GM19023 (cell line): ENCODE measurements around the gene GARRE1.
A peak's percentile ranks its signal among the peaks of the same experiment; 100 is the strongest.
"Not testable (repeated sequence)": the region's sequence is repeated elsewhere in the genome, so short reads cannot be mapped to it uniquely, and the experiment has no call there.

ENCODE experiments used
- ATAC-seq: cut with Tn5 transposase; IDR thresholded peaks from one replicate; pipeline ENCODE4 v1.9.1; 2021; ENCODE audit warnings: mild to moderate bottlenecking, moderate library complexity; ENCODE audit not compliant: unreplicated experiment

The GARRE1 gene

GRCh38 chr19:34229721-34230120 is 24.6 kb upstream of the GARRE1 start:
- no peak for ATAC-seq

DNA sequence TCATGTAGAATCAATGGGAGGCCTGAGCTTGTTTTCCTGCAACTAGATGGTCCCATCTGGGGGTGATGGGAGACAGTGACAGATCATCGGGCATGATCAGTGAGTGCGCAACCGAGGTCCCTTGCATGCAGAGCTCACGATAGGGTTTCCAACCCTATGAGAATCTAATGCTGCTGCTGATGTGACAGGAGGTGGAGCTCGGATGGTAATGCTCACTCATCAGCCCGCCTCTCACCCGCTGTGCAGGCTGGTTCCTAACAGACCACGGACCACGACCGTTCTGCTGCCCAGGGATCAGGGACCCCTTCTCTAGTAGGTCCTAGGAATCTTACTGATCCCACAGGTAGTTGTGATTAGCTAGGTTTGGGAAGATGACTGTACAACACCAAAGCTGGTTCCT is 23.5 kb upstream of the GARRE1 start:
- no peak for ATAC-seq

GRCh38 chr19:34231439-34231838 is 22.9 kb upstream of the GARRE1 start:
- no peak for ATAC-seq

GRCh38 chr19:34232566-34233481 is 21.5 kb upstream of the GARRE1 start:
- ATAC-seq = no peak

DNA sequence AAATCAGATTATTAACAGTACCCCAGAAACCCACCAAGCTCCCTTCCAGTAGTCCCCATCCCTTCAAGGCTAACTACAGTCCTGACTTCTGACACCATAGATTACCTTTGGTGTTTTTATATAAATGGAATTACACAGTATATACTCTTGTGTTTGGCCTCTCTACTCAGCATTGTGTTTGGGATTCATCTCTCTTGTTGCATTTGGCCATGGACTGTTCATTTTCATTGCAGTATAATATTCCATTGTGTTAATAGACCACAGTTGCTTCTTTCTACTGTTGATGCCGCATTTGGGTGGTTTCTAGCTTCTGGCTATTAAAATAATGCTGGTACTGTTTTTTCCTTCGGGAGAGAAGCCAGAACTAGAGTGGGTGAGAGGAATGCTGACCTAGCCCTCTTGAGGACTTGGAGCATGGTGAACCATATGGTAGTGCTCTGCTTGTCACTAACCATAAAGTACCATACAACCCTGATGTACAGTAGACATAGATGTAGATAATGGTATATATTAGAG is 18.9 kb upstream of the GARRE1 start:
- no peak for ATAC-seq

GRCh38 chr19:34236035-34236987 is 18.0 kb upstream of the GARRE1 start:
- no peak for ATAC-seq

DNA sequence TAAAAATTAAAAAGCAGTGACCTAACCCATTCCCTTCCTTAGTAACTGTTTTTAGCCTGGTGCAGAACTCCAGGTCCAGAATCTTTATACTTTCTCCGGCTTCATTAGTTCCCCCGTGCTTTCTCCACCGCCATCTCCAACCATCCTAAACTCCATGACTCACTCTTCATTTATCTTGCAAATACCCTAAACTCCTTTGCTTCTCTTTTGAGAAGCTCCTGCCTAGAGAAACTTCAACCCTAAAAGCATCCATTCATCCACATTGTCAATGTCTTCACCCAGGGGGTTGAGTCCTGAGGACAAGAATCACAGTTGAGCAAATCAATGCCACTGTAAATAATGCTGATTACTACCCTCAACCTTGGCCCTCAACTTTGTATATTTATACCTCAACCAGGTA is 17.1 kb upstream of the GARRE1 start:
- no peak for ATAC-seq

DNA sequence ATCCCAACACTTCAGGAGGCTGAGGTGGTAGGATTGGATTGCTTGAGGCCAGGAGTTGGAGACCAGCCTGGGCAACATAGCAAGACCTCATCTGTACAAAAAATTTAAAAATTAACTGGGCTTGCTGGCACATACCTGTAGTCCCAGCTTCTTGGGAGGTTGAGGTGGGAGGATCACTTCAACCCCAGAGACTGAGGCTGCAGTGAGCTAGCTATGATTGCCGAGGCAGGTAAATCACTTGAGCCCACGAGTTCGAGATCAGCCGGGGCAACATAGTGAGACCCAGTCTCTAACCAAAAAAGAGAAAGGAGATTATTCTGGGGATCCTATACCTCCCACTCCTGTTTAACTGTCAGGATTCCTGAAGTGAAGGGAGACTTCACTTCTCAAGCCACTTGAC is 16.4 kb upstream of the GARRE1 start:
- no peak for ATAC-seq

DNA sequence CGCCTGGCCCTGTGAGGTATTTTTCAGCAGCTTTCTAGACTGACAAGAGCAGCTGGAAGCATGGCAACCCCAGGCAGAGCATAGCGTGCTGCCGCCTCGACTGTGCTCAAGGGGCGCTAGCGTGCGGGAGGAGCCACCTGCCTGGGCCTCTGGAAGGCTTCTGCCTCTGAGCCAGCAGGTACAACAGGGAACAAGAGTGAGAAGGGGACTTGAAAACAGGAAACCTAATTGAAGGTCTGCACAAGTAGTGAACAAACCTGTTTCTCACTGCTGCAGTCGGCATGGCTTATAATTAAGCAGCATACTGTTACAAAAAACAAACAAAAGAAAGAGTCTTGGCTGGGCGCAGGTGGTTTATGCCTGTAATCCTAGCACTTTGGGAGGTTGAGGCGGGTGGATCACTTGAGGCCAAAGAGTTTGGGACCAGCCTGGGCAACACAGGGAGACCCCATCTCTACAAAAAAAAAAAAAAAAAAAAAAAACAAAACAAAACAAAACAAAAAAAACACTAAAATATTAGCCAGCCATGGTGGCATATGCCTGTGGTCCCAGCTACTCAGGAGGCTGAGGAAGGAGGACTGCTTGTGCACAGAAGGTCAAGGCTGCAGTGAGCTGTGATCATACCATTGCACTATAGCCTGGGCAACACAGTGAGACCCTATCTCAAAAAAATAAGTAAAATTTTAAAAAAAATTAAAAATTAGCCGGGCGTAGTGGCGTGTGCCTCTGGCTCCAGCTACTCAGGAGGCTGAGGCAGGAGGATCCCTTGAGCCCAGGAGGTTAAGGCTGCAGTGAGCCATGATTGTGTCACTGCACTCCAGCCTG is 12.6 kb upstream of the GARRE1 start:
- ATAC-seq = no peak

GRCh38 chr19:34243138-34243875 is 11.0 kb upstream of the GARRE1 start:
- not testable (repeated sequence) for ATAC-seq

GRCh38 chr19:34243876-34244578 is 10.3 kb upstream of the GARRE1 start:
- no peak for ATAC-seq

DNA sequence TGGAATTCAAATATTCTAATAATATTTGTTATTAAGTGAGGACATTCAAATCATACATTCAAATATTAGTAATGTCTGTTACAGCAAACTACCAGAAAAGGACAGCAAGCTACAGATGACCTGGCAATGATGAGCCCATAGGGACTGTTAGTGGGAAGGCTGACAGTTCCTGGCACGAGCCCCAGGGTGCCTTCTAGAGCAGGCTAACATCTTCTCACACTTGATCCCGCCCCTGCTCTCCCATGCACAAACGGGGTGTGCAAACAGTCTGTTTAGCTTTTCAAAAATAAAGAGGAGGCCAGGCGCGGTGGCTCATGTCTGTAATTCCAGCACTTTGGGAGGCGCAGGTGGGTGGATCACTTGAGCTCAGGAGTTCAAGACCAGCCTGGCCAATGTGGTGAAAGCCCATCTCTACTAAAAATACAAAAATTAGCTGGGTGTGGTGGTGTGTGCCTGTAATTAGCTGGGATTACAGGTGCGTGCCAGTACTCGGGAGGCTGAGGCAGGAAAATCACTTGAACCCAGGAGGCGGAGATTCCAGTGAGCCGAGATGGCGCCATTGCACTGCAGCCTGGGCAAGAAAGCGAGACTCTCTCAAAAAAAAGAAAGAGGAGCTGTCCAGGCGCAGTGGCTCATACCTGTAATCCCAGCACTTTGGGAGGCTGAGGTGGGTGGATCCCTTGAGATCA is 9.6 kb upstream of the GARRE1 start:
- ATAC-seq = no peak

DNA sequence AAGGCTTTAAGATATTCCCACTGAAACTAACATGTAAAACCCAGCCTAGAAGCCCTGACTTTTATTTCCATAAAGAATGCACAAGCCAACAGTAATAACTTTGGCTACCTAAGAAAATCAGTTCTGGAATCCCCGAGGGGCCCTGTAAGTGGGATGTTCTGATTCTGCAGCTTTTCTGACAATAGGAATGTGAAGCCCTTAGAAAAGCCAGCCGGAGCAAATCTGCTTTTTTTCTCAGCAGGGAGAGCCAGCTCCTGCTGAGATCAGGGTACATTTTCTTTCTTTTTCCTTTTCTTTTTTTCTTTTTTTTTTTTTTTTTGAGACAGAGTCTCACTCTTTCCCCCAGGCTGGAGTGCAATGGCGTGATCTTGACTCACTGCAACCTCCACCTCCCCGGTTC is 8.0 kb upstream of the GARRE1 start:
- no peak for ATAC-seq

- ATAC-seq = no peak
Measured at GRCh38 chr19:34248941-34249340, 5.4 kb upstream of the GARRE1 start.

GRCh38 chr19:34253167-34253566 is 1.2 kb upstream of the GARRE1 start:
- not testable (repeated sequence) for ATAC-seq

DNA sequence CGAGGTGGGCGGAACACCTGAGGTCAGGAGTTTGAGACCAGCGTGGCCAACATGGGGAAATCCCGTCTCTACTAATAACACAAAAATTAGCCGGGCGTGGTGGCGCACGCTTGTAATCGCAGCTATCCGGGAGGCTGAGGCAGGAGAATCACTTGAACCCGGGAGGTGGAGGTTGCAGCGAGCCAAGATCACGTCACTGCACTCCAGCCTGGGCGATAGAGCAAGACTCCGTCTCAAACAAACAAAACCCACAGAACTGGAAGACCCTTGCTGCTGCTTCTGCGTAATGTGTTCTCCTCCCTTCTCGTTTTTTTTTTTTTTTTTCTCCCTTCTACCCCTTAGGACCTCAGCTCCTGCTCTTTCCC is 691 bp upstream of the GARRE1 start:
- not testable (repeated sequence) for ATAC-seq

- peak; percentile 55 for ATAC-seq
Measured at GRCh38 chr19:34254698-34255432, 511 bp downstream of the GARRE1 start.

DNA sequence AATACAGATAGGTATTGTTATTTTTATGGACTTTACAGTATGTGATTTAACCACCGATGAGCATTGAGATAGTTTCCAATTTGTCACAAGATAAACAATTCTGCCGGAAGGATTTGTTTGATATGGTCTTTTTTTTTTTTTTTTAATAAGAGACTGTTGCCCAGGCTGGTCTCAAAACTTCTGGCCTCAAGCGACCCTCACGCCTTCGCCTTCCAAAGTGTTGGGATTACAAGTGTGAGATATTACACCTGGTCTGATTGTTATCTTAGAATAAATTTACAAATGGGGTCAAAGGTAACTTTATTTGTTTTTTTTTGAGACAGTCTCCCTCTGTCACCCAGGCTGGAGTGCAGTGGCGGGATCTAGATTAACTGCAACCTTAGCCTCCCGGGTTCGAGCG is 1.2 kb downstream of the GARRE1 start:
- ATAC-seq = no peak
